Measurements from ENCODE around the gene MED13. TPM values are rescaled to one million over a fixed set of nuclear protein-coding genes. Genes with fewer than 3 reads are reported as not detected.

Gene MED13
- polyA plus RNA-seq, 2 of the 4 experiments (the other 2 are of a cell fraction) = 14.1 to 64.1 TPM

- no peak for ATAC-seq
These were observed 75.6 kb downstream of the MED13 start for GRCh38 chr17:61989509-61989908.

GRCh38 chr17:61986898-61987297 is 78.2 kb downstream of the MED13 start:
- Histone ChIP-seq H3K4me3 (no peak overlapping the region), H3K4me1 (peaks cover 13% of the 10 kb centered on the region), H3K9me3 (no peaks in the 10 kb centered on the region), H3K4me2 (0 out of 3 replicates have a peak overlapping the region, but pooled peaks have one; percentile 4), H3K27ac (no peak overlapping the region)
- CTCF ChIA-PET = interaction anchor here (1.1 to 1.2 kb wide), 2 partner anchors 17 to 123 kb away, joined by 3 to 4 read pairs; no protein-coding TSS in a partner anchor
- TF ChIP-seq ATOH8 (CRISPR knock-in tag; IDR thresholded peaks at IDR 0.05; ENCODE audit: low read depth) (no peak), EP300 (IDR thresholded peaks at IDR 0.05) (no peak)
- peak in 1 of 2 experiments; percentile 61; a peak in 3 of 6 replicates for ATAC-seq
- WGBS (ENCODE audit: missing lambda C conversion rate) = 73% methylated on average over 5 of the region's 5 CpGs
- peak in 1 of 2 experiments; percentile 13 for DNase-seq (ENCODE audit: low read depth in 1 of 2, low spot score in 1 of 2)
- POLR2A ChIA-PET = no interaction called here
- FAIRE-seq = peak; percentile 63

More at GRCh38 chr17:61989509-61989908, 75.6 kb downstream of the MED13 start:
- FAIRE-seq (no peak), DNase-seq (ENCODE audit: low read depth in 1 of 2, low spot score in 1 of 2) (no peak)
- Histone ChIP-seq H3K9me3 (no peaks in the 10 kb centered on the region), H3K4me2 (no peak overlapping the region), H3K27ac (no peak overlapping the region), H3K4me3 (no peak overlapping the region), H3K4me1 (peaks cover 13% of the 10 kb centered on the region)
- ChIA-PET POLR2A (no interaction called here), CTCF (interaction anchor here (2.3 kb wide), 1 partner anchor 11 kb away, joined by 6 read pairs; no protein-coding TSS in a partner anchor)
- WGBS (ENCODE audit: missing lambda C conversion rate) = 94% methylated on average over 3 of the region's 3 CpGs
- no peak for TF ChIP-seq NFE2L2 (conservative IDR thresholded peaks at IDR 0.05; ENCODE audit: low read length)

- FAIRE-seq (peak; percentile 56), ATAC-seq (no peak), DNase-seq (ENCODE audit: low read depth in 1 of 2, low spot score in 1 of 2) (no peak)
- no peak overlapping the region for H3K27ac ChIP-seq
- no peak overlapping the region for H3K4me2 ChIP-seq
- no peak overlapping the region for H3K4me3 ChIP-seq
- ChIA-PET CTCF (interaction anchor here (1.1 to 1.6 kb wide), 2 partner anchors 9 to 125 kb away, joined by 3 to 5 read pairs; no protein-coding TSS in a partner anchor), POLR2A (no interaction called here)
- H3K4me1 ChIP-seq = peaks cover 13% of the 10 kb centered on the region
- 94% methylated on average over 4 of the region's 4 CpGs for WGBS (ENCODE audit: missing lambda C conversion rate)
- no peak for TF ChIP-seq USF2 (IDR thresholded peaks at IDR 0.05)
- TF ChIP-seq RCOR1 (IDR thresholded peaks at IDR 0.05; ENCODE audit: low read depth, low read length) = no peak
- no peak for TF ChIP-seq FOXS1 (CRISPR knock-in tag; IDR thresholded peaks at IDR 0.05)
- no peak for TF ChIP-seq JUNB (IDR thresholded peaks at IDR 0.05)
- no peak for TF ChIP-seq PBX3 (IDR thresholded peaks at IDR 0.05)
- no peak for TF ChIP-seq GATA3 (IDR thresholded peaks at IDR 0.05; ENCODE audit: borderline replicate concordance)
- H3K9me3 ChIP-seq = no peaks in the 10 kb centered on the region
These were observed 80.3 kb downstream of the MED13 start for GRCh38 chr17:61984821-61985220.

- ChIA-PET POLR2A (no interaction called here), CTCF (interaction anchor here (1.0 to 1.9 kb wide), 5 partner anchors 9 to 128 kb away, joined by 3 to 8 read pairs (median 5); no protein-coding TSS in a partner anchor)
- H3K4me2 ChIP-seq = no peak overlapping the region
- H3K9me3 ChIP-seq = no peaks in the 10 kb centered on the region
- TF ChIP-seq NR3C1 (IDR thresholded peaks at IDR 0.05) = no peak
- no peak for TF ChIP-seq POLR2AphosphoS2 (conservative IDR thresholded peaks at IDR 0.05; ENCODE audit: low read length)
- no peak for TF ChIP-seq CEBPB (IDR thresholded peaks at IDR 0.05)
- no peak for TF ChIP-seq RCOR1 (IDR thresholded peaks at IDR 0.05; ENCODE audit: low read depth, low read length)
- no peak for TF ChIP-seq ZFP36 (IDR thresholded peaks at IDR 0.05; ENCODE audit: borderline replicate concordance, partially characterized antibody)
- TF ChIP-seq MAX (IDR thresholded peaks at IDR 0.05) = no peak
- TF ChIP-seq USF2 (IDR thresholded peaks at IDR 0.05) = no peak
- no peak for TF ChIP-seq HEYL (CRISPR knock-in tag; IDR thresholded peaks at IDR 0.05)
- TF ChIP-seq ZNF302 (CRISPR knock-in tag; IDR thresholded peaks at IDR 0.05) = no peak
- TF ChIP-seq BHLHE40 (IDR thresholded peaks at IDR 0.05; ENCODE audit: low read depth, low read length) = no peak
- no peak for TF ChIP-seq EHMT2 (IDR thresholded peaks at IDR 0.05; ENCODE audit: low read depth)
- no peak for TF ChIP-seq ZC3H11A (IDR thresholded peaks at IDR 0.05)
- TF ChIP-seq CHD4 (IDR thresholded peaks at IDR 0.05; ENCODE audit: borderline replicate concordance) = no peak
- TF ChIP-seq ESRRA (IDR thresholded peaks at IDR 0.05; ENCODE audit: borderline replicate concordance, low read length) = no peak
- no peak for TF ChIP-seq HOXB13 (CRISPR knock-in tag; IDR thresholded peaks at IDR 0.05; ENCODE audit: low read depth)
- no peak for TF ChIP-seq EP300 (IDR thresholded peaks at IDR 0.05)
- TF ChIP-seq RAD21 (conservative IDR thresholded peaks at IDR 0.05 in 1 of 2, IDR thresholded peaks at IDR 0.05 in 1 of 2) = no peak
- no peak for TF ChIP-seq EHF (CRISPR knock-in tag; IDR thresholded peaks at IDR 0.05)
- no peak for TF ChIP-seq MAZ (IDR thresholded peaks at IDR 0.05; ENCODE audit: borderline replicate concordance, low read depth, low read length)
- FAIRE-seq (no peak), DNase-seq (ENCODE audit: low read depth in 1 of 2, low spot score in 1 of 2) (no peak), ATAC-seq (no peak)
- H3K4me1 ChIP-seq = no peaks in the 10 kb centered on the region
- H3K4me3 ChIP-seq = no peak overlapping the region
- H3K27ac ChIP-seq = no peak overlapping the region
These were observed 83.8 kb downstream of the MED13 start for GRCh38 chr17:61981323-61981722.

All from A549 (cell line).